GM21423 (cell line): ENCODE results near the gene GLT8D2.
A peak's percentile ranks its signal among the peaks of the same experiment; 100 is the strongest.

Source experiments
- ATAC-seq: cut with Tn5 transposase; IDR thresholded peaks from one replicate; pipeline ENCODE4 v1.9.1; 2021; ENCODE audit warnings: mild to moderate bottlenecking, moderate library complexity; ENCODE audit not compliant: unreplicated experiment

GLT8D2 gene

DNA sequence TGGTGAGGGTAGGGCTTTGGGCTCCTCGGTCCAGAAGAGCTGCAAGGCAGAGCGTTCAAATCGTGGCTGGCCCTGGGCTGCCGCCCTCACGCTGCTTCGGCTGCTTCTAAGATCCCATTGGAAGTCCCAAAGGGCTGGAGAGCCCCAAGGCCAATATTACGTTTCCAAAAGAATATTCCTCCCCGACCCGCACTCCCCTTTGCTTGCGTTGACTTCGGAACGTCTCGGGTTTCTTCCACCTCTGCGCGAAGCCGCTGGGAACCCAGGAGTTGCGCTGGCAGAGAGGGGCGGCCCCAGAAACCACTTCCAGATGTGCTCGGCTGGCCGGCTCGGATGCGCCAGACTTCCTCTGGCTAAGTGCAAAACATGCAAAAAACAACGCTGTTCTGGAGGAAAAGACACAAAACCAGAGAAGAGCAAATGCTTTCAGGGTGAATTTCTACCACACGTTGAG lies at the start of gene GLT8D2:
TSS of gene GLT8D2 (minus strand) at position 285 of the 454 bp plus-strand sequence. CDS start 30,539 bp downstream, outside the sequence.
- ATAC-seq = no peak

DNA sequence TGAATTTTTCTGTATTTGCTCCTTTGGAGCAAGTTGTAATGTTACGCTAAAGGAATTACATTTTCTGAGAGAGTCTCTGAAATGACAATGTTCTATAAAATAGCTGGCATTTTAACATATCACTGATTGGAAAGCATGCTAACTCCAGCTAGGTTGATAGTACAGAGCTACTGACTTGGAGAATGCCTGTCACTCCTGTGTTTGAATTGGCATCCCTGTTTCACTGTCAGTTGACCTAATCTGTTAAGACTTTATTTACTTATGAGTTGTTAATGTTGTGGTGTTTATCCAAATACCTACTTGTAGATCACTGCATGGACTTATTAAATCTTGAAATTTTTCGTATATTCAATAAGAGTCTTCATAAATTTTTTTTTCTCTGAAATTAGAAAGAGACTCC lies 48.0 kb upstream of the GLT8D2 start:
- ATAC-seq = no peak

GRCh38 chr12:104095289-104095688 lies 45.3 kb upstream of the GLT8D2 start:
- ATAC-seq = no peak

- ATAC-seq = no peak
These were observed 44.3 kb upstream of the GLT8D2 start for GRCh38 chr12:104094284-104094683.

GRCh38 chr12:104091136-104091535 lies 41.1 kb upstream of the GLT8D2 start:
- no peak for ATAC-seq

DNA sequence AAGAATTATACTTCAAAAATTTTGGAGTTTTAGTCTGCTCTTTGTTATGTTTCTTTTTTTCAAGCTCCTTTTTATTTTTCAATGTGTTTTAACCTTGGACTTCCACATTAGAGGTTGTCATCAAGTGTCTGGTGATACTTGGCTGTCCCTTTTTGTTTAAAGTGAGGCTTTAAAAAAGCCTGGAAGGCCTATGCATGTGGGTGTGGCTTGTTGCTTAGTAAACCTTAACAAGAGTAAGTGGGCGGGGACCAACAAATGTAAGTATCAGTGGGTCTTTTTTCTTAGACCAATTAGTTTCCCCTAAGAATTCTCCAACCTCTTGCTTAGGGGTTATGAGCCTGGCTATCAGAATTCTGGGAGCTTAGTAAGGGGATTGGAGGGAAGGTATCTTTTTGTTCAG lies 40.7 kb upstream of the GLT8D2 start:
- ATAC-seq = no peak

GRCh38 chr12:104083769-104084475 lies 33.9 kb upstream of the GLT8D2 start:
- peak; percentile 42 for ATAC-seq

GRCh38 chr12:104080764-104081163 lies 30.8 kb upstream of the GLT8D2 start:
- no peak for ATAC-seq

- ATAC-seq = no peak
These were observed 29.0 kb upstream of the GLT8D2 start for GRCh38 chr12:104079024-104079423.

DNA sequence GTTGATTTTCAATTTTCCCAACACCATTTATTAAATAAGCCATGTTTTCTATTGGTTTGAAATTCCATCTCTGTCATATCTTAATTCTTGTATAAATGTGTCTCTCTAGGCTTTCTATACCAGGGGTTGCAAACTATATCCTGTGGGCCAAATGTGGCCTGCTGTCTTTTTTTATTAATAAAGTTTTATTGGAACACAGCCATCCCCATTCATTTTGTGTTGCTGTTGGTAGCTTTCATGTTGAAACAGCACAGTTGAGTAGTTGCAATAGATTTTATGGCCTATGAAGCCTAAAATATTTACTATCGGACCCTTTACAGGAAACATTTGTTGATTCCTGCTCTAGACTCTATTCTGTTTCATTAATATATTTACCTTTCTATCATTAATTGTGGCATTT lies 23.7 kb upstream of the GLT8D2 start:
- ATAC-seq = no peak

DNA sequence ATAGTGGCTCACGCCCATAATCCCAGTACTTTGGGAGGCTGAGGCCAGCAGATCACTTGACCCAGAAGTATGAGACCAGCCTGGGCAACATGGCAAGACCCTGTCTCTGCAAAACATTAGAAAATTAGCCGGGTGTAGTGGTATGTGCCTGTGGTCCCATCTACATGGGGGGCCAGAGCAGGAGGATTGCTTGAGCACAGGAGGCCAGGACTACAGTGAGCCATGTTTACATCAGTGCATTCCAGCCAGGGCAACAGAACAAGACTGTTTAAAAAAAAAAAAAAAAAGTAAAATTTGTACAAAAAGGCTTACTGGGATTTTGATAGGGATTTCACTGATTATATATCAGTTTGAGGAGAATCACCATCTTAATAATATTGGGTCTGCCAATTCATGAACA lies 22.1 kb upstream of the GLT8D2 start:
- no peak for ATAC-seq

- peak; percentile 1 for ATAC-seq
These were observed 14.9 kb upstream of the GLT8D2 start for GRCh38 chr12:104064842-104065427.

- ATAC-seq = peak; percentile 90
These were observed 14.2 kb upstream of the GLT8D2 start, which contains the start of gene HCFC2 for GRCh38 chr12:104064031-104064841. Gene HCFC2 (plus strand): TSS chr12:104064531. CDS start chr12:104064561, 30 bp downstream.

DNA sequence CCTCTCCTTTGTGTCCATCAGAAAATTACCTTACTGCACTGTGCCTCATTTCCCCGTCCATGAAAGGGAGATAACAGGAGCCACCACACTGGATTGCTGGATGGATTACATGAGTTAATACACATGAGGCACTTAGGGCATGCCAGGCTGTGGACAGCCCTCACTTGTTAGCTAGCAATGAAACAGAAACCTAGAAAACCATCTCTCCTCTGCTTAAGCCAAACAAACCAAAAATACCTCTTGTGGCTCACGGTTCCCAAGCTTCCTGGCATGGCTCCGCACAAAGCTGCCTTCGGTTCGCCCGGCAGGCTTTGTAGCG lies 13.7 kb upstream of the GLT8D2 start:
- ATAC-seq = peak; percentile 27

- no peak for ATAC-seq
These were observed 10.8 kb upstream of the GLT8D2 start for GRCh38 chr12:104060791-104061190.

GRCh38 chr12:104059963-104060362 lies 10.0 kb upstream of the GLT8D2 start:
- ATAC-seq = no peak

DNA sequence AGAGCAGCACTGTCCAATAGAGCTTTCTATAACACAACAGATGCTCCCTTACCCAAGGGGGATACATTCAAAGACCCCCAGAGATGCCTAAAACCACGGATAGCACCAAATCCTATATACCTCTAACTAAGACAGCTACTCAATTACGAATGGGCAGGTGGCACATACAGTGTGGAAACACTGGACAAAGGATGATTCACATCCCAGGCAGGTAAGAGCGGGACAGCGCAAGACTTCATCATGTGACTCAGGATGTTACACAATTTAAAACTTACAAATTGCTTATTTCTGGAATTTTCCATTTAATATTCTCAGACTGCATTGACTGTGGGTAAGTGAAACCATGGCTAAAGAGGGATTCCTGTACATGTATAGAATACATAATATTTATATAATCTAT lies 8.8 kb upstream of the GLT8D2 start:
- no peak for ATAC-seq

GRCh38 chr12:104057771-104058197 lies 7.8 kb upstream of the GLT8D2 start:
- ATAC-seq = no peak

DNA sequence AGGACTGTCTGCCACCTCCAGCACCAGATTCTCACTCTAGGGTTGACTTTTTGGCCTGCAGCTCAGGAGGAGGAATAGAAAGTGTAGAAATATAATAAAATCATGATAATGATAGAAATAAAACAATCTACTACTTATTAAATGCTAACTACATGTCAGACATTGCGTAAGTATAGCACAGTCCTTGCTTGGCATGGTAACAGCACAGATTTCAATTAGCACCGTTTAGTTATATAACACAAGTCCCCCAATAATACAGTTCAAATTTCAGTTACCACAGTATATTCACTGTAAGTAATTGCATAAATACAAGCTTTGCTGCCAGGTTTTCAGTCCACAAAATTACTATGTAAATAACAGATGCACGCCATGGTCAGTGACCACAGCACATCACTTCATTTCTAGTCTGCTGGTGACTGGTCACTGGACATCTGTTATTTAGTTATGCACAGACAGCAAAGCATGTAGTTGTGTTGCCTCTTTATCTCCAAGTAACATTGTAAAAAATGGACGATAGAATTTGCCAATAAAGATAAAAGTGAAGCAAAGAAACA lies 6.5 kb upstream of the GLT8D2 start:
- no peak for ATAC-seq

GRCh38 chr12:104055686-104056388 lies 5.8 kb upstream of the GLT8D2 start:
- ATAC-seq = no peak
